ENCODE results near the gene LILRA2.
"Not testable (repeated sequence)": the region's sequence is repeated elsewhere in the genome, so short reads cannot be mapped to it uniquely, and the experiment has no call there.

The LILRA2 gene

GRCh38 chr19:54571715-54572615 is 1.6 kb upstream of the LILRA2 start:
- not testable (repeated sequence) for DNase-seq

GRCh38 chr19:54572696-54573311 is 786 bp upstream of the LILRA2 start:
- no peak for DNase-seq

- no peak for DNase-seq
These were observed 461 bp downstream of the LILRA2 start for GRCh38 chr19:54574051-54574450.

- no peak for DNase-seq
These were observed 1.0 kb downstream of the LILRA2 start for GRCh38 chr19:54574527-54575056.

- DNase-seq: not testable (repeated sequence)
These were observed 1.6 kb downstream of the LILRA2 start for GRCh38 chr19:54575205-54575604.

GRCh38 chr19:54576411-54576976 is 2.9 kb downstream of the LILRA2 start:
- DNase-seq: no peak

- no peak for DNase-seq
These were observed 3.7 kb downstream of the LILRA2 start for GRCh38 chr19:54577334-54577733.

GRCh38 chr19:54578268-54578667 is 4.7 kb downstream of the LILRA2 start:
- DNase-seq: not testable (repeated sequence)

- no peak for DNase-seq
These were observed 12.8 kb downstream of the LILRA2 start for GRCh38 chr19:54586397-54586796.

- DNase-seq: no peak
These were observed 13.4 kb downstream of the LILRA2 start for GRCh38 chr19:54587026-54587425.

GRCh38 chr19:54593445-54593844 is 19.9 kb downstream of the LILRA2 start, which contains the start of gene LILRA1:
LILRA1 (plus strand) TSS chr19:54593632; CDS start chr19:54594245, 613 bp downstream.
- not testable (repeated sequence) for DNase-seq

GRCh38 chr19:54593931-54594626 is 20.5 kb downstream of the LILRA2 start:
- not testable (repeated sequence) for DNase-seq

GRCh38 chr19:54594737-54595136 is 21.1 kb downstream of the LILRA2 start:
- DNase-seq: no peak

GRCh38 chr19:54595680-54596436 is 22.3 kb downstream of the LILRA2 start:
- DNase-seq: not testable (repeated sequence)

- no peak for DNase-seq
These were observed 26.6 kb downstream of the LILRA2 start for GRCh38 chr19:54600212-54600611.

- no peak for DNase-seq
These were observed 32.6 kb downstream of the LILRA2 start for GRCh38 chr19:54606230-54606629.

- no peak for DNase-seq
These were observed 33.5 kb downstream of the LILRA2 start for GRCh38 chr19:54606891-54607784.

GRCh38 chr19:54607785-54608150 is 34.2 kb downstream of the LILRA2 start:
- no peak for DNase-seq

GRCh38 chr19:54608205-54608604 is 34.6 kb downstream of the LILRA2 start:
- no peak for DNase-seq

- DNase-seq: no peak
These were observed 35.2 kb downstream of the LILRA2 start for GRCh38 chr19:54608792-54609191.

- no peak for DNase-seq
These were observed 35.8 kb downstream of the LILRA2 start for GRCh38 chr19:54609356-54609791.

Data from fibroblast of upper back skin (primary cell).